Osteocyte (in vitro differentiated cells): ENCODE measurements around the gene RHBG. TPM values are rescaled to one million over a fixed set of nuclear protein-coding genes. Genes with fewer than 3 reads are reported as not detected.

ENCODE experiments used
- DNase-seq: peaks from one replicate; pipeline ENCODE4 v3.0.0; 2021; ENCODE audit warnings: mixed read lengths; ENCODE audit not compliant: unreplicated experiment; ENCODE audit errors: extremely low spot score
- H3K27ac Mint-ChIP-seq: one replicate; pipeline ENCODE4 v1.8.0; 2021; ENCODE audit warnings: mild to moderate bottlenecking, mixed read lengths; ENCODE audit not compliant: unreplicated experiment
- H3K27me3 Mint-ChIP-seq: one replicate; pipeline ENCODE4 v1.8.0; 2021; ENCODE audit warnings: mixed read lengths; ENCODE audit not compliant: unreplicated experiment
- H3K36me3 Mint-ChIP-seq: one replicate; pipeline ENCODE4 v1.8.0; 2021; ENCODE audit warnings: mixed read lengths; ENCODE audit not compliant: unreplicated experiment
- H3K4me1 Mint-ChIP-seq: one replicate; pipeline ENCODE4 v1.8.0; 2021; ENCODE audit warnings: mixed read lengths; ENCODE audit not compliant: unreplicated experiment
- H3K4me3 Mint-ChIP-seq: one replicate; pipeline ENCODE4 v1.8.0; 2021; ENCODE audit warnings: mild to moderate bottlenecking, moderate library complexity, mixed read lengths; ENCODE audit not compliant: unreplicated experiment
- H3K9me3 Mint-ChIP-seq: one replicate; pipeline ENCODE4 v1.8.0; 2021; ENCODE audit warnings: mixed read lengths; ENCODE audit not compliant: unreplicated experiment
- CTCF ChIP-seq: fragments of 200-600 bp; sonication (generic); IDR thresholded peaks from 2 replicates; pipeline ENCODE4 v1.5.0; 2021; ENCODE audit warnings: antibody characterized with exemption, mild to moderate bottlenecking, moderate library complexity
- total RNA-seq: library from RNA; stranded (reverse); gene quantifications from 2 replicates; pipeline ENCODE4 v1.2.1, GENCODE V29; 2021

RHBG gene
- total RNA-seq, 1 donor from 2014 or later, result not detected

GRCh38 chr1:156387870-156388173 lies 18.8 kb downstream of the RHBG start:
- DNase-seq, result no peak
- Mint-ChIP-seq H3K4me1 (no peaks in the 10 kb centered on the region), H3K36me3 (no peaks in the 10 kb centered on the region), H3K27ac (no peak overlapping the region), H3K27me3 (peaks cover 35% of the 10 kb centered on the region), H3K4me3 (no peak overlapping the region), H3K9me3 (no peaks in the 10 kb centered on the region)
- TF ChIP-seq CTCF, result no peak

DNA sequence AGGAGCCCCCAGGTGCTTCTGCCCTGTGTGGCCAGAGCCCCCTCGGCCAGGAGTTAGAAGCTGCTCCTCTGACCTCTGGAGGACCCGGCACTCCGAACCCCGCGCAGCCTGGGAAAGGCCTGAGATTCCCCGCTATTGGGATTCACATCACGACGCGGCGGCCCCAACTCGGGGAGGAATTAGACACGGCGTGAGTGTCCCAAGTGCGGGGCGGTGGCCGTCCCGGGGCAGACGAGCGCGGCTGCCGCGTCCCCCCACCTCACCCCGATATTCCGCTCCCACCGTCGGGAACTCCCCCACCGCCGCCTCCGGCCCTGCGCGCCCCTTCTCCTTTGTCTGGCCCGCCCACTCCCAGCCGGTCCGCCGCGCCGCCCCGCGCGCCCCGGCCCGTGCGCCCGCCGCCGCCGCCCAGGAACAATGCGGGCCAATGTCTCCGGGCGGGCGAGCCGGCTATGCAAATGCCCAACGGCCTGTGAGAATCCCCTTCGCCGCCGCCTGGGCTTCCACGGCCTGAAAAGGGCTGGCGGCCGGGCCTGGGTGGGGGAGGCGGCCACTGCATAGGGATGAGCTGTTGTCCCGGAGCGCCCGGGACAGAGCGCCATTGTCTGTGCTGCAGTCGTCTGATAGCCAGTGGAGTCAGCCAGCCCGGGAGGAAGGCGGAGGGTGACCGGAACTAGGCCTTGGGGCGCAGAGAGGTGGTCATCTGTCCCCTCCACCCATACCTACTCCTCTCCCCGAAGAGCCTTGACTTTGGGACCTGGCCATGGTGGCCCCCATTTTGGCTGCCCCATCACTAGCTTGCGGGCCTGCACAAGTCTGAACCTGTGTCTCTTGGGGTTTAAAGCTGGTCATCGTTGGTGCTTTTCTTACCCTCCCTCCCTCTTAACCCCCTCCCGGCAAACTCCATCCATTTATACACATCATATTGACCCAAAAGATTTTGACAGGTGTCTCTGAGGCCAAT lies 19.4 kb downstream of the RHBG start:
- Mint-ChIP-seq H3K4me1 (no peaks in the 10 kb centered on the region), H3K9me3 (no peaks in the 10 kb centered on the region), H3K36me3 (no peaks in the 10 kb centered on the region), H3K4me3 (peak overlapping the region; percentile 22), H3K27ac (no peak overlapping the region), H3K27me3 (peaks cover 37% of the 10 kb centered on the region)
- no peak for TF ChIP-seq CTCF
- DNase-seq, result no peak

GRCh38 chr1:156389311-156389710 lies 20.3 kb downstream of the RHBG start:
- Mint-ChIP-seq H3K27ac (no peak overlapping the region), H3K36me3 (no peaks in the 10 kb centered on the region), H3K4me3 (no peak overlapping the region), H3K4me1 (no peaks in the 10 kb centered on the region), H3K27me3 (peaks cover 37% of the 10 kb centered on the region), H3K9me3 (no peaks in the 10 kb centered on the region)
- no peak for DNase-seq
- TF ChIP-seq CTCF, result no peak

DNA sequence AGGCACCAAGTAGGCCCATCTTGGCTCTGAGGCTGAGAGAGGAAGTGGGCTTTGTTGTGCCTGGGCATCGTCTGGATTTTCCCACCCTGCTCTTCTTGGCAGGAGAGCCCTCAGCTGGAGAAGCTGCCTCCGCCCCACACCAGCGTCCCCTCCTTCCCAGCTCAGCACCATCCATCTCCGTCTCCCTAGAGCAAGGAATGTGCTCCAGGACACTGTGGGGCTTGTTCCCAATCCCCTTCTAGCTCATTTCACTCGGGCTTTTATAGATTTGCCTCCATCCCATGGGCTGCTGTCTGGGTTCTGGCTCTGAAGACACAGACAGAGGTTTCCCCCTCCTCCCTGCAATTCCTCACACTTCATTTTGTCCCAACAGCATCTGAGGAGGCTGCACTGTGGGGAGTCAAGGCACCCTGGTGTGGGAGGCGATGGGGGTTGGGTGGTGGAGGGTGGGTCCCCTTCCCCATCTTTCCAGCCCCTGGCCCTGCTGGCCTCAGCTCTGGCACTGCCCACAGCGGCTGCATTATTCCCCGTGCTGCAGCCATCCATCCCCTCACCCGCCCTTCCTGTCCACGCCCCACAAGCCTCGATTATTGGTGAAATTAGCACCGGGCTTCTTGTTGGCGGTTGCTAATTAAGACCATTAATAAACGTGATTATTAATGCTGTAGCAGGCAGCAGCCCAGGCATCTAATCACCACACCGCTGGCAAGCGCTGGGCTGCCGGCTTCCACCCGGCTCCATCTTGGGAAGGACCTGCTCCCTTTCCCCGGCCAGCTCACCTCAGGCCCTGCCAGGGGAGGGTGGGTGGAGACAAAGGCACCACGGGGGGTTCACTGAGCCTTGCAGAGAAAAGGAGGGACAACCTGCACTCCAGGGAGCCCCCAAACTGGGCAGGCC lies 21.7 kb downstream of the RHBG start:
- Mint-ChIP-seq H3K9me3 (no peaks in the 10 kb centered on the region), H3K27ac (no peak overlapping the region), H3K27me3 (peaks cover 42% of the 10 kb centered on the region), H3K4me3 (no peak overlapping the region), H3K36me3 (no peaks in the 10 kb centered on the region), H3K4me1 (no peaks in the 10 kb centered on the region)
- DNase-seq, result no peak
- no peak for TF ChIP-seq CTCF

GRCh38 chr1:156391366-156391677 lies 22.3 kb downstream of the RHBG start:
- no peaks in the 10 kb centered on the region for H3K9me3 Mint-ChIP-seq
- H3K36me3 Mint-ChIP-seq, result no peaks in the 10 kb centered on the region
- TF ChIP-seq CTCF, result no peak
- no peak overlapping the region for H3K27ac Mint-ChIP-seq
- no peaks in the 10 kb centered on the region for H3K4me1 Mint-ChIP-seq
- DNase-seq, result no peak
- peaks cover 41% of the 10 kb centered on the region for H3K27me3 Mint-ChIP-seq
- H3K4me3 Mint-ChIP-seq, result no peak overlapping the region
